T-helper 2 cell (primary cell): ENCODE results near the gene KIF24.
"Not testable (repeated sequence)": the region's sequence is repeated elsewhere in the genome, so short reads cannot be mapped to it uniquely, and the experiment has no call there.

Source experiments
- DNase-seq, 5 experiments: peaks; one replicate each; pipeline versions ENCODE4 v3.0.0 to v3.0.0-alpha.2; 2012 to 2022

Gene KIF24

GRCh38 chr9:34321451-34321850 is 7.6 kb downstream of the KIF24 start:
- DNase-seq, result no peak

DNA sequence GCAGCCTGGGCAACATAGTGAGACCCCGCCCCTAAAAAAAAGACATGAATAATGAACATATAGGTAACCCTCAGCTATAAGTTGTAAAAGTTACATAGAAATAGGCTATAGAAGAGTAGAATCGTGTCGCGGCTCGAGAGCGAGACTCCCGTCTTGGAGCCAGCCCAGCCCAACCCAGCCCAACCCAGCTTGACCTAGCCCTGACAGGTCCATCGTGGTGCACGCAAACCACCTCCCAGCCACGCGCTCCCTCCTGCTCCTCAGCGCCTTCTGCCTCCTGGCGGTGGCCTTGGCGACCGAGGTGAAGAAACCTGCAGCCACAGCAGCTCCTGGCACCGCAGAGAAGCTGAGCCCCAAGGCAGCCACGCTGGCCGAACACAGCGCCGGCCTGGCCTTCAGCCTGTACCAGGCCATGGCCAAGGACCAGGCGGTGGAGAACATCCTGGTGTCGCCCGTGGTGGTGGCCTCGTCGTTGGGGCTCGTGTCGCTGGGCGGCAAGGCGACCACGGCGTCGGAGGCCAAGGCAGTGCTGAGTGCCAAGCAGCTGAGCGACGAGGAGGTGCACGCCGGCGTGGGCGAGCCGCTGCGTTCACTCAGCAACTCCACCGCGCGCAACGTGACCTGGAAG is 10.8 kb downstream of the KIF24 start:
- no peak for DNase-seq

- no peak for DNase-seq
Measured at GRCh38 chr9:34317436-34317835, 11.6 kb downstream of the KIF24 start.

DNA sequence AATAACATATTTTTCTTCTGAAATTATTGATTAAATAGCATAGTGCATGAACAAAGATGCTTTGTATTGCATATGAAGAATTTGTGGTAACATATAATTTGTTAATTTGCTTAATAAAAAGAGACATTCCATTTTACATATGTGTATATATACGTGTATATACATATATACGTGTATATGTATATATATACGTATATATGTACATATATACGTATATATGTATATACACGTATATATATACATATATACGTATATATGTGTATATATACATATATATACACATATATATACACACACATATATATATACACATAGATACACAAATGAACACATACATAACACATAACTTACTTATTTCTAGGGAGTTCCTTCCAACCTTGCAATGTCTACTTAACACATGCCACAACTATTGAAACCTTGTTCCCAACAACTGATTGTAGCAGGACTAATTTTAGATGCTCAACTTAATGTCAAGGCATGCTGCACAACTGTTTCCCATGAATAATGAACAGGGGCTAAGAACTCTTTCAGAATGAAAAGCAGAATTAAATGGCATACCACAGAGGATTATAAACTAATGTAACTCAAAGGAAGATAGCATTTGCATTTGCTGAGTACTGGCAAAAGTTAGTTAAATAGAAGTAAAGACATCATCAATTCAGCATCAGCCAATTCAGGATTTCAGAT is 17.4 kb downstream of the KIF24 start:
- DNase-seq, result no peak

DNA sequence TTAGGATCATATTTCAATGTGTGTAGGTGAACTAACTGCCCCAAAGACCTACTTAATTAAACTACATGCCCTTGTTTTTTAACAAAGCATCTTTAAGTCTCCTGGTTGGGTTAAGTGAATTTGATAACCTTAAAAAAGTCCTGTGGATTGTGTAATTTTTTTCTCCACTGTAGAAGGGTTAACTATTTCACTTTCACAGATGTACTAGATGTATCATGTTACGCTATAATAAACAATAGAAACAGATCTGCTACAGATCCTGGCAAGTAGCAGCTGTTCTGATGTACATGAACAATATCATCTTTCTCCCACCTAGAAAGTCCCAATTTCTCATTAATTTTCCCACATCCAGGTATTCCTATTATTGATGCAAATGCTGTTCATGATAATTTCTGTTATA is 18.9 kb downstream of the KIF24 start:
- DNase-seq, result no peak

GRCh38 chr9:34308316-34308715 is 20.8 kb downstream of the KIF24 start:
- DNase-seq, result not testable (repeated sequence)

DNA sequence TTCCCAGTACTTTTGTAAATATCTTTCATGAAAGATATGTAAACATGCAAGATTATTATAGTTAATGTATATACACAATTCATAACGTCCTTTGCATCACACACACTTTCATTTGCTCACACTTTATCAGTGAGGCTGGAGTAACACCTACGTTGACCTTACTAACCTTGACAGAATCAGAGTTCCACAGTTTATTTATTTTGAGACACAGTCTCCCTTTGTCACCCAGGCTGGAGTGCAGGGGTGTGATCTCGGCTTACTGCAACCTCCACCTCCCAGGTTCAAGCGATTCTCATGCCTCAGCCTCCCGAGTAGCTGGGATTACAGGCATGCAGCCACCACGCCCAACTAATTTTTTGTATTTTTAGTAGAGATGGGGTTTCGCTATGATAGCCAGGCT is 28.0 kb downstream of the KIF24 start:
- not testable (repeated sequence) for DNase-seq

- DNase-seq, result no peak
Measured at GRCh38 chr9:34292552-34292951, 36.5 kb downstream of the KIF24 start.

DNA sequence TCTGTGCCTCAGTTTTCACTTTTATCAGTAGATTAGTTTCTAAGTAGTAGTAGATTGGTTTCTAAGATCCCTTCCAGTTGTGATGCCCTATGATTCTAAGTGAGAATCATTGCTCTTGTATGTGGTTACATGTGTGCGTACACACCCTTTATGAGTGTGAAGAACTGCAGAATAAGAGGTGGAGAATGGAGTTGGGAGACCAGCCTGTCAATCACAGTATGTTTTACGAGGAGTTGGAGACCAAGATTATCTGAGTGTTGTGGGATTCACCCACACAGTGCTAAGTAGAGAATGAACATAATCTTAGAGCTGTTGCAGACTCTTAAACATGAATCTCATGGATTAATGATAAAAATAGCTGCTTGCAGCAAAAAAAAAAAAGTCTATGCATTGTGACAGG is 37.6 kb downstream of the KIF24 start:
- DNase-seq, result no peak

DNA sequence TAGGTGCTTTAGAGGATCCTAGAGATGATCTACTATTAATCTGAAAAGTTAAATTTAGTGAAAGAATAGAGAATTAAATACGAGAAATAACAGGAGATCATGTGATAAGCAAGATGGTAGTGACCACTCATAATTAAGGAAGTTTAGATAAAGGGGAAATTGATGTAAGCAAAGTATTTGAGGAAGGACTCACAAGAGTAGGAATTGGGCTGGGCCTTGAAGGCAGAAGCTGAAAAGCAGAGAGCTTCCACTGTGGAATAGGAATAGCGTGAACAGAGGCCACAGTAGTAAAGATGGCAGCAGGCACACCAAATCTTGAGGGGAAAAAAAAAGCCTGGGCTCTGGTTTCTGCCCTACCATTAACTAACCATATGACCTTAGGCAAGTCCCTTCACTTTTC is 38.0 kb downstream of the KIF24 start:
- no peak for DNase-seq

- no peak for DNase-seq
Measured at GRCh38 chr9:34289159-34289558, 39.9 kb downstream of the KIF24 start.

- no peak for DNase-seq
Measured at GRCh38 chr9:34282096-34282495, 47.0 kb downstream of the KIF24 start.

DNA sequence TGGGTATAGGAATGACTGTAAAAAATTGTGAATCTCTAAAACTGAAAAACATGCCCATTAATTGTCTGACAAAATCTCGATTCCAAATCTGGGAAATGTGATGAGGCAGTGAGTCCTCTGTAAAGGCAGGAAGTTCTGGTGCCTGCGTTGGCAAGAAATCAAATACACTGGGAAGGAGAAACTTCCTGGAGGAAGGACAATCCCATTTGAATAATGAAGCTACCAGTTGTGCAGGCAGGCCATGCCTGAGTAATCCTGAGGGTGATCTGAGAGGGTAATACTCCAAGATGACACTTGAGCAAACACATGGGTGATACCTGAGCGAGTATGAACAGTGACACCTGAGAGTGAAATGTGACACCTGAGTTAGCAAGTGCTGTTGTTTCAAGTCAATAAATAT is 49.7 kb downstream of the KIF24 start:
- DNase-seq, result no peak
